ES-I3 (cell line): Measurements from ENCODE around the gene RAD51B.
"Not testable (repeated sequence)": the region's sequence is repeated elsewhere in the genome, so short reads cannot be mapped to it uniquely, and the experiment has no call there.

Experiments
- H3K36me3 ChIP-seq: 2 replicates; pipeline ENCODE4 v1.6.1; 2013; ENCODE audit warnings: mild to moderate bottlenecking, low read length, control low read depth, moderate library complexity; ENCODE audit not compliant: insufficient read depth
- H3K4me1 ChIP-seq: 2 replicates; pipeline ENCODE4 v1.6.1; 2013; ENCODE audit warnings: mild to moderate bottlenecking, control low read depth, low read length; ENCODE audit not compliant: insufficient read depth
- H3K9ac ChIP-seq: 2 replicates; pipeline ENCODE4 v1.6.1; 2013; ENCODE audit warnings: low read depth, mild to moderate bottlenecking, low read length, moderate library complexity
- H3K9me3 ChIP-seq: 2 replicates; pipeline ENCODE4 v1.6.1; 2013; ENCODE audit warnings: mild to moderate bottlenecking, low read length, moderate library complexity; ENCODE audit not compliant: control insufficient read depth, insufficient read depth

RAD51B gene

GRCh38 chr14:68210729-68211299 lies 391.2 kb downstream of the RAD51B start:
- Histone ChIP-seq H3K36me3 (no peaks in the 10 kb centered on the region; the same call in 1 of the 2 replicates), H3K9me3 (no peaks in the 10 kb centered on the region), H3K4me1 (no peaks in the 10 kb centered on the region), H3K9ac (no peak overlapping the region)

DNA sequence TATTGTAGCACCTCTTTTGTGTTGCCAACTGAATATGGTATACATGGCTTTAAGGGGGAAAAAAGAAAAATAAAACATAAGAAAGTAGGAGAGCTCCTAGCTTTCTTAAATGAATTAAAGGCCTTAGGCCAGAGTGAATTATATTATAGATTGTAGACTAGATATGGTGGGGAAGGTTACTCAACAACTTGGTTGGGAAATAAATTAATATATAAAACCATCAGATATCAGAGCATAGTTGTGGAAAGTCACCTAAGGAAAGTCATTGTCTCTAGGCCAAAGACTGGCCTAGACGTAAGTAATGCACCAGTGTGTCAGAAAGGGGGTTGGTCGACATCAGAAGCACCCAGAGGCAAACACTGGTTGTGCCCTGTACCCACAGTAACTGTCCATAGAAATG lies 391.8 kb downstream of the RAD51B start:
- Histone ChIP-seq H3K9ac (no peak overlapping the region), H3K9me3 (no peaks in the 10 kb centered on the region), H3K36me3 (no peaks in the 10 kb centered on the region; the same call in 1 of the 2 replicates), H3K4me1 (no peaks in the 10 kb centered on the region)

DNA sequence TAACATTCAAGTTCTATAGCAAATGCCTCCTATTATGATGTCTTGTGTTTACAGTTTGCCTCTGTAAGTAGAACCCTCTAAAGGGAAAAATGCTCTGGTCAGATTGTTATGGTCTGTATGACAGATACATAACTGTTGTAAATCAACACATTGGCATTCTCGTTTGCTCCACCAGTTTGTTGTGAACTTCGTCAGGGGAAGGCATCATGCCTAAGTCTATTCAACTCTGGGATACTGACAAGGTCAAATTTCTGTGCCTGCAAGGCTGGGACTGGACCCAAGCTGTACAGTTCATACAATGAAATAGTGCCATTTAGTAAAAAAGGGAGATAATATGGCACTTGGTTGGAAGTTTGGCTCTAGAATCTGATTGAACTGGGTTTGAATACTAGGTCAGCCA lies 392.3 kb downstream of the RAD51B start:
- no peak overlapping the region for H3K9ac ChIP-seq
- no peaks in the 10 kb centered on the region for H3K9me3 ChIP-seq
- H3K36me3 ChIP-seq = no peaks in the 10 kb centered on the region; the same call in 1 of the 2 replicates
- H3K4me1 ChIP-seq = peaks cover 2% of the 10 kb centered on the region; the same call in 1 of the 2 replicates

DNA sequence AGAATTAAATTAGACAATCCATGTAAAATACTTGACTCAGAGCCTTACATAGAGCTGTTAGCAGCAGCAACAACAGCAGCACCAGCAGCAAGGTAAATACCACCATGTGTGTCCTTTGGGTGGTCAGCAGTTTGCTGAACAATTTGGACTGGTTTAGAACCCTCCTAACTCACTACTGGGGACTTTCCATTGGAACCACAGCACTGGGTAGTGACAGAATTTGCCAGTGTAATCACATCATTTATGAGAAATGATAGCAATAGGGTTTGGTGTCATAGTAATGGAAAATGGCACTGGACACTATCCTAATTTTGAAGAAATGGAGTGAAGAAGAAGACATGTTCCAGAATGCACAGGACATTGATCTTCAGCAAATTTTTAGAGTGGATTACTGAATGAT lies 392.8 kb downstream of the RAD51B start:
- peaks cover 4% of the 10 kb centered on the region; the same call in 1 of the 2 replicates for H3K4me1 ChIP-seq
- no peaks in the 10 kb centered on the region for H3K9me3 ChIP-seq
- no peaks in the 10 kb centered on the region; the same call in 1 of the 2 replicates for H3K36me3 ChIP-seq
- H3K9ac ChIP-seq = no peak overlapping the region

DNA sequence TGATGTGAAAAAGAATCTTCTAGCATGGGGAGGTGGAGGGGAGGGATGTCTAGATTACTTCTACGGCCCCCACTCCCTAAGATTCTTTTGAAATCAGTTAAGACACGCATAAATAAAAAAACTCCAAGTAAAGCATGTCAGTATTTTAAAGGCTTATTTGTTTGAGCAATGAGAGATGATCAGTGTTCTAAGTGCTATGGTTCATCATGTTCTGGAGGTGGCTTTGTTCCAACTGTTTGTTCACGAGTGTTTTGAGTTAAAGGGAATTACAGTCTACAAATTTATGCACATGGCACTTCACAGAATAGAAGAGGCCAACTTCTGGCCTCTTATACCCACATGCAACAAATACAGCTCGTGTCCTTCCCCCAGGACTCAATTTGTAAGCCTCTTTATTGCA lies 394.9 kb downstream of the RAD51B start:
- Histone ChIP-seq H3K4me1 (peaks cover 4% of the 10 kb centered on the region; the same call in 1 of the 2 replicates), H3K36me3 (no peaks in the 10 kb centered on the region; the same call in 1 of the 2 replicates), H3K9me3 (no peaks in the 10 kb centered on the region), H3K9ac (no peak overlapping the region)

DNA sequence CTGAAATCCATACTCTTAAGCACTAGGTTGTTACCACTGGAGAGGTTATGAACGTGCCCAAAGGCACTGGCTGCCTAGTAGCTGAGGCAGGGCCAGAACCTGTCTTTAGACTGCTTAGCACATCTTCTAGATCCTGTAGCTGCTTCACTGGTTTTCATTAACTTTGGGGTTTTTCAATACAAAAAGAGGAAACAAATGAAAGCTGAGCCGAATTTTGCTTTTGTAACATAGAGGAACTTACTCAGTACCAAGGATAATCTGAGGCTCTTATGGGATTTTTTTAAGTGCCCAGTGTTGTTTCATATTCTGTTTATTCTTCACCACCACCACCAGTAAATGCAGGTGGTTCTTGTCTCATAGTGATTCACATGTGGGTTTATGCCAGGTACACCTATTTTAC lies 396.1 kb downstream of the RAD51B start:
- no peaks in the 10 kb centered on the region; the same call in 1 of the 2 replicates for H3K36me3 ChIP-seq
- H3K9me3 ChIP-seq = no peaks in the 10 kb centered on the region
- H3K4me1 ChIP-seq = peaks cover 4% of the 10 kb centered on the region; the same call in 1 of the 2 replicates
- no peak overlapping the region for H3K9ac ChIP-seq

GRCh38 chr14:68216079-68216478 lies 396.5 kb downstream of the RAD51B start:
- no peaks in the 10 kb centered on the region; the same call in 1 of the 2 replicates for H3K36me3 ChIP-seq
- no peak overlapping the region for H3K9ac ChIP-seq
- peaks cover 4% of the 10 kb centered on the region; the same call in 1 of the 2 replicates for H3K4me1 ChIP-seq
- H3K9me3 ChIP-seq = no peaks in the 10 kb centered on the region

GRCh38 chr14:68216957-68217356 lies 397.4 kb downstream of the RAD51B start:
- no peak overlapping the region for H3K9ac ChIP-seq
- no peaks in the 10 kb centered on the region for H3K9me3 ChIP-seq
- peaks cover 4% of the 10 kb centered on the region; the same call in 1 of the 2 replicates for H3K4me1 ChIP-seq

DNA sequence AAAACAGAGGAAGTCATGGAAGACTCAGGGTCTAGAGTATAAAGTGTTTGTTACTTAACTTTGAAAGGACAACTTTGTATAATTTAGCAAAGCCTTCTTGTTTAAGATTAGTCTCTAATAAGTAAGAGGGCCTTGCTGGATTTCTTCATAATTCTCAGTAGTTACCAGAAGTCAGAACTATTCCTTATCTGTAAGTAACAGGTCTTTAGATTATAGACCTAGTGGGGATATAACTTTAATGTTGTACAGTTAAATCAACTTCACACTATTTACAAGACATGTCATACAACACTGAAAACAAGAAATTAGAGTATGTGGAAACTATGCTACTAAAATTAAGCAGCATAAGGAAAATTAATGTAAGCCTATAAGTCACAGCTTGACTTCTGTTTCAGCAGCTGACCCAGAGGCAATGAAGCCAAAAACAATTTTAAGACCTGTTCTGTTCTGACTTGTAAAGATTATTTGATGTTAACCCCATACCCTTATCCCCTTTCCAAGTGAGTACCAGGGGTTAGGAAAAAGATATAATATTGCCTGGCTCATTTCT lies 398.3 kb downstream of the RAD51B start:
- no peak overlapping the region for H3K9ac ChIP-seq
- no peaks in the 10 kb centered on the region for H3K9me3 ChIP-seq
- H3K4me1 ChIP-seq = peaks cover 4% of the 10 kb centered on the region; the same call in 1 of the 2 replicates
- H3K36me3 ChIP-seq = no peaks in the 10 kb centered on the region; the same call in none of the 2 replicates

More at GRCh38 chr14:68216957-68217356, 397.4 kb downstream of the RAD51B start:
- H3K36me3 ChIP-seq = no peaks in the 10 kb centered on the region; the same call in 1 of the 2 replicates

DNA sequence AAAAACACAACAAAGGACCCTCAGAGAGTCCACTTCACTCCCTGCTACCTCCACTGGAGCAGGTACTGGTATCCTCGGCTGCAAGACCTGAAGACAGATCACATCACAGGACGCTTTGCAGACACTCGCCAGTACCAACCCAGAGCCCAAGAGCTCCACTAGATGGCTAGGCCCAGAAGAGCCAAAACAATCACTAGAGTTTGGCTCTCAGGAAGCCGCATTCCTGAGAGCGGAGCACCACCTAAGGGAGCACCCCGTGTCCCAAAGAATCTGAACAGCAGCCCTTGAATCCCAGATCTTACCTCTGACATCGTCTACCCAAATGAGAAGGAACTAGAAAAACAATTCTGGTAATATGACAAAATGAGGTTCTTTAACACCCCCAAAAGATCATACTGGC lies 399.8 kb downstream of the RAD51B start:
- no peak overlapping the region for H3K9ac ChIP-seq

GRCh38 chr14:68221046-68221445 lies 401.5 kb downstream of the RAD51B start:
- H3K9me3 ChIP-seq = not testable (repeated sequence)
- peaks cover 14% of the 10 kb centered on the region for H3K4me1 ChIP-seq

More for the DNA sequence above, 399.8 kb downstream of the RAD51B start:
- no peaks in the 10 kb centered on the region; the same call in none of the 2 replicates for H3K36me3 ChIP-seq
- H3K4me1 ChIP-seq = peaks cover 14% of the 10 kb centered on the region
- H3K9me3 ChIP-seq = no peaks in the 10 kb centered on the region

GRCh38 chr14:68222154-68222553 lies 402.6 kb downstream of the RAD51B start:
- Histone ChIP-seq H3K36me3 (no peaks in the 10 kb centered on the region; the same call in 1 of the 2 replicates), H3K4me1 (peaks cover 11% of the 10 kb centered on the region), H3K9me3 (no peaks in the 10 kb centered on the region), H3K9ac (no peak overlapping the region)

More at GRCh38 chr14:68221046-68221445, 401.5 kb downstream of the RAD51B start:
- H3K9ac ChIP-seq, H3K36me3 ChIP-seq: not testable (repeated sequence)

DNA sequence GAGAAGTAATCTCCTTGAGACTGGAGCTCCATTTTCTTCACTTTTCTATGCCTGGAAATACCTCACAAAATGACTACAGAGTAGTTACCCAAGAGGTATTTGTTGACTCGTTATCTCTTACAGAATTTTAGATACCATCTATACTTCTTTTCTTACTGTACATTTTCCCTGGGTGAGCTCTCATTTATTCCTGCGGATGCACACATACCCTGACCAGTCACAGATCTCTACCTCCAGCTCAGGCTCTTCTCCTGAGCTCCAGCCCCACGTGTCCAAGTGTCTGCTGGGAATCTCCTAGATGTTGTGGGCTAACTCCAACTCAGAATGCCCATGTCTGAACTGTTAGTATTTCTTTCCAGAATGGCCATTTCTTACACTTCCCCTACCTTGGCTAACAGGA lies 403.1 kb downstream of the RAD51B start:
- H3K4me1 ChIP-seq = peaks cover 11% of the 10 kb centered on the region

DNA sequence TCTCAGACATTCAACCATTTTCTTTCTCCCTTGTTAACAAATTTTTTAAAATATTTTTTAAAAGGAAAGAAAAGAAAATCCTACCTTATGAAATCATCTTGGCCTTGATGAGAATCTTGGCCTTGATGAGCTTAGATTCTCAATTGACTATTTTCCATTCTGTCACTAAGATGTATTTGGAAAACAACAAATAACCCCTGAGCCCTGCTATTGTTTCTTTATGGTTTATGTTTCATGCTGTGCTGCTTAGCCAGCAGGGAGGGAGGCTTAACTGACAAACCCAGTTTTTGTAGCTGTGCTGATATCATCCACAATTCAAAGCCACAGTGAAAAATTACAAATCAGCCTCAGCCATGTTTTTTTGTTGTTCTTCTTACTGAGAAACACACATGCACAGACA lies 404.1 kb downstream of the RAD51B start:
- Histone ChIP-seq H3K4me1 (peaks cover 11% of the 10 kb centered on the region), H3K9ac (no peak overlapping the region), H3K9me3 (no peaks in the 10 kb centered on the region), H3K36me3 (no peaks in the 10 kb centered on the region; the same call in 1 of the 2 replicates)

More for the DNA sequence above, 403.1 kb downstream of the RAD51B start:
- H3K9me3 ChIP-seq = no peaks in the 10 kb centered on the region
- no peaks in the 10 kb centered on the region; the same call in 1 of the 2 replicates for H3K36me3 ChIP-seq
- no peak overlapping the region for H3K9ac ChIP-seq

- Histone ChIP-seq H3K36me3 (no peaks in the 10 kb centered on the region; the same call in 1 of the 2 replicates), H3K9ac (no peak overlapping the region), H3K9me3 (no peaks in the 10 kb centered on the region), H3K4me1 (peaks cover 21% of the 10 kb centered on the region)
These were observed 405.7 kb downstream of the RAD51B start for GRCh38 chr14:68225321-68225720.
